NCI-H226 (cell line): Measurements from ENCODE around the gene CNTN1.

Experiments used
- DNase-seq: peaks from one replicate; pipeline ENCODE4 v3.0.0-alpha.2; 2015

Gene CNTN1

GRCh38 chr12:40691913-40692764, at the start of gene CNTN1:
Gene CNTN1, plus strand, starts transcription at chr12:40692439.
- DNase-seq: peak; percentile 60

GRCh38 chr12:40643506-40643905, 48.7 kb upstream of the CNTN1 start:
- no peak for DNase-seq

- no peak for DNase-seq
Measured at GRCh38 chr12:40643976-40644375, 48.3 kb upstream of the CNTN1 start.

GRCh38 chr12:40644708-40645107, 47.5 kb upstream of the CNTN1 start:
- no peak for DNase-seq

- no peak for DNase-seq
Measured at GRCh38 chr12:40645361-40645760, 46.9 kb upstream of the CNTN1 start.

GRCh38 chr12:40646456-40646855, 45.8 kb upstream of the CNTN1 start:
- no peak for DNase-seq

GRCh38 chr12:40646911-40647310, 45.3 kb upstream of the CNTN1 start:
- DNase-seq: no peak

- DNase-seq: no peak
Measured at GRCh38 chr12:40647651-40648050, 44.6 kb upstream of the CNTN1 start.

GRCh38 chr12:40648519-40648918, 43.7 kb upstream of the CNTN1 start:
- DNase-seq: no peak

- no peak for DNase-seq
Measured at GRCh38 chr12:40650038-40650704, 42.1 kb upstream of the CNTN1 start.

- no peak for DNase-seq
Measured at GRCh38 chr12:40655451-40655850, 36.8 kb upstream of the CNTN1 start.

GRCh38 chr12:40662366-40662765, 29.9 kb upstream of the CNTN1 start:
- DNase-seq: no peak

GRCh38 chr12:40663781-40664180, 28.5 kb upstream of the CNTN1 start:
- no peak for DNase-seq

GRCh38 chr12:40668099-40668529, 24.1 kb upstream of the CNTN1 start:
- DNase-seq: no peak

GRCh38 chr12:40672741-40673271, 19.4 kb upstream of the CNTN1 start:
- no peak for DNase-seq

- no peak for DNase-seq
Measured at GRCh38 chr12:40681148-40681547, 11.1 kb upstream of the CNTN1 start.

- DNase-seq: no peak
Measured at GRCh38 chr12:40684986-40685385, 7.3 kb upstream of the CNTN1 start.

- DNase-seq: no peak
Measured at GRCh38 chr12:40688085-40688725, 4.0 kb upstream of the CNTN1 start.

- no peak for DNase-seq
Measured at GRCh38 chr12:40689576-40689975, 2.7 kb upstream of the CNTN1 start.

- DNase-seq: no peak
Measured at GRCh38 chr12:40692765-40693206, 547 bp downstream of the CNTN1 start.

- DNase-seq: no peak
Measured at GRCh38 chr12:40693207-40693821, 1.1 kb downstream of the CNTN1 start.

- peak; percentile 48 for DNase-seq
Measured at GRCh38 chr12:40697566-40698259, 5.5 kb downstream of the CNTN1 start.
